Measurements from ENCODE around the gene LYST. TPM values are rescaled to one million over a fixed set of nuclear protein-coding genes. Genes with fewer than 3 reads are reported as not detected.

Gene LYST
- polyA plus RNA-seq, 1 donor (not counting 4 experiments of a cell fraction or from before 2014, with no cell fraction given), result 24.7 TPM

GRCh38 chr1:235878082-235878811 is 11.5 kb upstream of the LYST start:
- no peak for DNase-seq (ENCODE audit: low read depth, low spot score)

GRCh38 chr1:235876402-235876841 is 9.7 kb upstream of the LYST start:
- Histone ChIP-seq H3K79me2 (ENCODE audit: control insufficient read depth, insufficient read depth, low read length) (no peaks in the 10 kb centered on the region), H3K9me3 (ENCODE audit: control insufficient read depth, low read depth, low read length) (no peaks in the 10 kb centered on the region), H3K9ac (ENCODE audit: control insufficient read depth, extremely low read depth, insufficient read depth, low read length) (no peak overlapping the region), H3K4me2 (ENCODE audit: control insufficient read depth, extremely low read depth, insufficient read depth, low read depth, low read length) (no peak overlapping the region), H3K4me3 (ENCODE audit: control insufficient read depth in 2 of 3, extremely low read depth in 1 of 3, insufficient read depth in 2 of 3, low read depth in 1 of 3, low read length in 3 of 3) (no peak overlapping the region), H3K9me1 (ENCODE audit: control insufficient read depth, extremely low read depth, insufficient read depth, low read length) (no peaks in the 10 kb centered on the region), H2AFZ (ENCODE audit: control insufficient read depth, low read length) (no peak overlapping the region), H3K36me3 (ENCODE audit: control insufficient read depth in 2 of 2, extremely low read depth in 1 of 2, insufficient read depth in 2 of 2, low read length in 2 of 2) (no peaks in the 10 kb centered on the region), H4K20me1 (ENCODE audit: control insufficient read depth, extremely low read depth, insufficient read depth, low read length) (no peaks in the 10 kb centered on the region), H3K27ac (ENCODE audit: control insufficient read depth, insufficient read depth, low read length) (no peak overlapping the region), H3K27me3 (ENCODE audit: control insufficient read depth, extremely low read depth, insufficient read depth, low read length) (no peaks in the 10 kb centered on the region), H3K4me1 (ENCODE audit: control insufficient read depth, extremely low read depth, insufficient read depth, low read length) (peaks cover 14% of the 10 kb centered on the region)
- FAIRE-seq (no peak), DNase-seq (ENCODE audit: low read depth, low spot score) (no peak)
- dilution Hi-C loops (cut with MboI; ENCODE audit: extremely low pct_ligation_motif_present, low sequenced_read_pairs), result no loop called here
- TF ChIP-seq CTCF (optimal IDR thresholded peaks at IDR 0.05 in 1 of 3, IDR thresholded peaks at IDR 0.05 in 1 of 3, conservative IDR thresholded peaks at IDR 0.05 in 1 of 3; ENCODE audit: extremely low read depth in 1 of 3, insufficient read depth in 2 of 3, low read length in 3 of 3) (no peak), EZH2 (IDR thresholded peaks at IDR 0.05; ENCODE audit: low read length) (no peak)

More at GRCh38 chr1:235878082-235878811, 11.5 kb upstream of the LYST start:
- TF ChIP-seq CTCF (optimal IDR thresholded peaks at IDR 0.05 in 1 of 3, IDR thresholded peaks at IDR 0.05 in 1 of 3, conservative IDR thresholded peaks at IDR 0.05 in 1 of 3; ENCODE audit: extremely low read depth in 1 of 3, insufficient read depth in 2 of 3, low read length in 3 of 3) (no peak), EZH2 (IDR thresholded peaks at IDR 0.05; ENCODE audit: low read length) (no peak)
- no peak overlapping the region for H3K4me2 ChIP-seq (ENCODE audit: control insufficient read depth, extremely low read depth, insufficient read depth, low read depth, low read length)
- H3K79me2 ChIP-seq (ENCODE audit: control insufficient read depth, insufficient read depth, low read length), result no peaks in the 10 kb centered on the region
- no peak overlapping the region for H3K27ac ChIP-seq (ENCODE audit: control insufficient read depth, insufficient read depth, low read length)
- H4K20me1 ChIP-seq (ENCODE audit: control insufficient read depth, extremely low read depth, insufficient read depth, low read length), result no peaks in the 10 kb centered on the region
- no peak for FAIRE-seq
- peaks cover 19% of the 10 kb centered on the region for H3K4me1 ChIP-seq (ENCODE audit: control insufficient read depth, extremely low read depth, insufficient read depth, low read length)
- peak overlapping the region; percentile 12 for H2AFZ ChIP-seq (ENCODE audit: control insufficient read depth, low read length)
- H3K27me3 ChIP-seq (ENCODE audit: control insufficient read depth, extremely low read depth, insufficient read depth, low read length), result no peaks in the 10 kb centered on the region
- H3K9ac ChIP-seq (ENCODE audit: control insufficient read depth, extremely low read depth, insufficient read depth, low read length), result no peak overlapping the region
- dilution Hi-C loops (cut with MboI; ENCODE audit: extremely low pct_ligation_motif_present, low sequenced_read_pairs), result no loop called here
- no peak overlapping the region for H3K4me3 ChIP-seq (ENCODE audit: control insufficient read depth in 2 of 3, extremely low read depth in 1 of 3, insufficient read depth in 2 of 3, low read depth in 1 of 3, low read length in 3 of 3)
- H3K9me3 ChIP-seq (ENCODE audit: control insufficient read depth, low read depth, low read length), result no peaks in the 10 kb centered on the region
- no peaks in the 10 kb centered on the region for H3K36me3 ChIP-seq (ENCODE audit: control insufficient read depth in 2 of 2, extremely low read depth in 1 of 2, insufficient read depth in 2 of 2, low read length in 2 of 2)
- H3K9me1 ChIP-seq (ENCODE audit: control insufficient read depth, extremely low read depth, insufficient read depth, low read length), result no peaks in the 10 kb centered on the region
